Limb (tissue), 2 donors: Measurements from ENCODE around the gene MEOX1.

Source experiments
- DNase-seq, 2 donors: peaks; one replicate each; pipeline ENCODE4 v3.0.0-alpha.2; 2016; ENCODE audit errors: extremely low spot score in 2 of 2

MEOX1 gene

DNA sequence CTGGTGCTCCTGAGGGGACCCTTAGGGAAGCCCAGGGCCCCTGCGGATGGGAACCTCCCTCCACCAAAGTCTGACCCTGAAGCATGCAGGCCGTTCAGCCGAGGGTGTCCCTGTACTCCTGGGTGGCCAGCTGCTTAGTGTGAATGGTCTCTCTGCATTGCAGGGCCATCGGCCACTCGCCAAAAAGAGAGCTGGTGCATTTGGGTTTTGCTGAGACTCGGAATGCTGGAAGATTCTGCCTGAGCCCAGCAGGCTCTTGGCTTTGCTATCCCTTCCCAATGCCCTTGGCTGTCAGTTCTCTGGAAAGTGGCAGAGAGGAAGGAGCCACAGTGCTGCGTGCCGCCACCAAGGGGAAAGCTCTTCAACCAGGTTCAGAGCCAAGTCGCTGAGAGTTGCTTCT lies 2.8 kb downstream of the MEOX1 start:
- no peak for DNase-seq

DNA sequence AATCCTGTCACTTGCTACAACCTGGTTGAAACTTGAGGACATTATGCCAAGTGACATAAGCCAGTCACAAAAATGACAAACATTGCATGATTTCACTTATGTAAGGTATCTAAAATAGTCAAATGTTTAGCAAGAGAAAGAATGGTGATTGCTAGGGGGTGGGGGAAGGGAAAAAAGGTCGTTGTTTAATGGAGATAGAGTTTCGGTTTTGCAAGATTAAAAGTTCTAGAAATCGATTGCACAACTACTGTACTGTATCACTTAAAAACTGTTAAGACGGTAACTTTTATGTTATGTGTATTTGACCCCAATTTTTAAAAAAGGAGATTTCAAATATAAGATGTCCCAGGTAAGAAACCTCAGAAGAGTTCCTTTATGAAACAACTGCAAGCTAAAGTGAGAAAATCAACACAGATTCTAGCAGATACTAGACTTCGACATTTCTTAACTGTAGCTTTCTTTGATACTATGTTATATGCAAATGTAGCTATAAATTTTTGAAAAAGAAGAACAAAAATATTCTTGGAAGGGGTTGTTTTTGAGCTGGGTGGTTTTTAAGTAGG lies 5.9 kb downstream of the MEOX1 start:
- DNase-seq = no peak

DNA sequence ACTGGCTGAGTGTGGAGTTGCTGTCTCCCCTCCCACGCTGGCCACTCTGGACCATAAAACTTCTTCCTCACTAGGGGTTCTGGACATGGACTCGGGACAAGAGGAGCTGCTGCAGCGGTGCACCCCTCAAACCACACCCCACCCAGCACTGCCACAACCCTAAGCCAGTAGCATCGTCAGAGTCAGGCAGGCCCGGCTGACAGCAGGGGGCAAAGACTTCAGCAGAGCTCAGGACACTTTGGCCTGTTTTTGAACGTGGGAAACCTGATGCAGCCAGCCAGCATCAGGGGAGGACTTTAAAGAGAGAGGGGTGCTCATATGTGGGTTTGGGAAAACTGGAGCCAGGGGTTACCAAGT lies 9.6 kb downstream of the MEOX1 start:
- no peak for DNase-seq

DNA sequence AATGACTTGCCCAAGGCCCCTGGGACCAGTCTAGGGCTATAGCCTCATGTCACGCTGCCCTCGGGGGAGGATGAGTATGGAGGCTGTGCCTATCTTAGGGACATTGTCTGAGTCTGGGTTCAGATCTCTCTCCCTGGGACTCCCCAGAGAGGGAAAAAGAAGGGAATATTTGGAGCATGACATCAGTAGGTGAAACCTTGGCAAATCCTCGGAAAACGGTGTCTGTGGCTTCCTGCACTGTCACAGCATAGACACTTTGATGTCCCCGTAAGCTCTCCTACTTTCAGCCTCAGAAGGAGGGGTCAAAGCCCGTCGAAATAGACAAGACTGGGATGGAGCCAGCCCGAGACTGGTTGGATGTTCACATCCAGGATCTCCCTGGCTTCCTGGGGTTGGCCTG lies 11.3 kb downstream of the MEOX1 start:
- no peak for DNase-seq

DNA sequence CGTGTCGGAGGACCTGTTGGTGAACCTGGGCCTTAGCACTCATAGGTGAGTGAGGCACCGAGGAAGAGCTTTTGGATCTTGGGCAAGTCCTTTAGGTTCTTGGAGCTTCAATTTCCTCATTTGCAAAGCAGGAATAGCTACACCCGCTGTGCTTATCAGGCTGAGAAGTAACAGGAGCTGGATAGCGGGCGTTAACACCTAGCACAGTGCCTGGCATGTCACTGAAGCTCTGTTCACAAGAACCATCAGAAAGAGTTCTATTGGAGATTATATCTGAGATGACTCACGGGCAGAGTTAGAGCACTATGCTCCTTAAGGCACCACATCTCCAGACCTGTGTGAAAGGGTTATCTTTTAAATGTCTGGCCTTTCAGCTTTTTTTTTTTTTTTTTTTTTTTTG lies 12.8 kb downstream of the MEOX1 start:
- no peak for DNase-seq

DNA sequence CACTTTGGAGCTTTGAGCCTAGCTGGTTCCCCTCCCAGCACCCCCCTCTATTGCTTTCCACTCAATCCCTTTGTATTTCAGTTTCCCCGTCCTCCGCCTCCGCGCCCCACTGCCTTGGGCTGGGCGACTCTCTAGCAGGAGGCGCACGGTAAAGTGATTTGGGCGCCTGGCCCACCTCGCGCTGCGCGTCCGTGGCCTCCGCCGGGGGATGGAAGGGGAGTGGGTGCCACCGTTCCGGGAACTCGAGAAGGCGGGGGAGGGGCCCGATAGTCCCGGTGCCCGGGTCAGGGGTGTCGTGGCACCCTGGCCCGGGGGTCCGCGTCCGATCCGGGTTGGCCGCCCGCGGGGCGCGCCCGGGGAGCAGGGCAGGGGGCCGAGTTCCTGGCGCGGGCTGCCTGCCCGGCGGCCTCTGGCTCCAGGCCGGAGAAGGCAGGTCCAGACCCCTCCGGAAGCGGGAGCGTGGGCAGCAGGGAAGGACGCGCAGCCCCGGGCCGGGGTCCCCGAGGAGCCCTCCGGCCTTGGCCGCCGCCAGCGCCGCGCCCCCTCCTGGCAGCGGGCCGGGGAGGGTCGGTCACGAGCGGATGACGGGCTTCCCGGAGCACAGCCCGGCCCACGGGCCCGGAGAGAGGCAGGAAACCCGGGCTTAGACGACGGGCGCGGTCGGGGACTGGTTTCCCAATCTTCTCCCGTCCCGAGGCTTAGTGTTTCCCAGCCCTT lies 15.8 kb downstream of the MEOX1 start:
- DNase-seq = peak; percentile 67 to 88

DNA sequence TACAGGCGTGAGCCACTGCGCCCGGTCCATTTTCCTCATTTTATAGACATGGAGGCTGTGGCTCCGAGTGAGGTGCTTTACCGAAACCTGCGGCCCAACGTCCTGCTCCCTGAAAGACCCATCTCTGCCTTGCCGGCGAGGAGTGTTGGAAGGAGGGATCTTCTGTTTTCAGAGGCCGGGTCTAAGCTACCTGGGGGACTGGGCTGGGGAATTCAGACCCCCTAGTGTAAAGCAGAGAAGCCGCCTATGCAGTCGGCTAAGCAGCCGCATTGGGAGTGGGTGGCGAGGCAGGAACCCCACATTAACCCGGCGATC lies 16.3 kb downstream of the MEOX1 start:
- no peak for DNase-seq

DNA sequence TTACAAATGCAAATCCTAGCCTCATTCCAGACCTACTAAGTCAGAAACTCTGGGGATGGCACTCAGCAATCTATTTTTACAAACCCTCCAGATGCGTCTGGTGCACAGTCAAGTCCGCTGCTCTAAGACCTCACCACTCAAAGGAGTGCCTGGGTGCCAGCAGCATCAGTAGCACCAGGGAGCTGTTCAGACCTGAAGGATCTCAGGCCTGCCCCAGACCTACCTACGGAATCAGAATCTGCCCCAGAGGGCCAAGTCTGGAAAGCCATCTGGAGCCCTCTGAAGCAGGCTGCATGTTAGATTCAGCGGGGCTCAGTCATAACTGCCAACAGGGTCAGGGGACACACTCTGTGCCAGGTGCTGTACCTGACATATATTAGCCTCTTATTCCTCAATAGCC lies 17.6 kb downstream of the MEOX1 start:
- no peak for DNase-seq

DNA sequence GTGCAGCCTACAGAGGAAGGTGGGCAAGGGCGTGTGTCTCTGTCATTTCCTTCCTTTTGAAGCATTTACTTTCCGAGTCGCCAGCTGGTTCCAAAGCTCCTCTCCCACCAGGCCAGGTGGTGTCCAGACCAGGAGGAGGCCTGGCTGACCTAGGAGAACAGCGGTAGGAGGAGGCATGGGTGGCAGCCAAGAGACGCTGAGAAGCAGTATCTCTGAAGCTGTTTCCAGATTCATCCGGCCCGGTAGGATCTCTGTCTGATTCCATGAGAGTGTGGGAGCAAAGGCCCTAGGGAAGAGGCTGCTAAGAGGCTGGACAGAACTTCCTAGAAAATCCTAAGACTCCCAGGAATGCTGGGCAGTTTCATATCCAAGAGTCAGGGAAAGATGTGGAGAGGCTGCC lies 20.3 kb downstream of the MEOX1 start:
- no peak for DNase-seq

DNA sequence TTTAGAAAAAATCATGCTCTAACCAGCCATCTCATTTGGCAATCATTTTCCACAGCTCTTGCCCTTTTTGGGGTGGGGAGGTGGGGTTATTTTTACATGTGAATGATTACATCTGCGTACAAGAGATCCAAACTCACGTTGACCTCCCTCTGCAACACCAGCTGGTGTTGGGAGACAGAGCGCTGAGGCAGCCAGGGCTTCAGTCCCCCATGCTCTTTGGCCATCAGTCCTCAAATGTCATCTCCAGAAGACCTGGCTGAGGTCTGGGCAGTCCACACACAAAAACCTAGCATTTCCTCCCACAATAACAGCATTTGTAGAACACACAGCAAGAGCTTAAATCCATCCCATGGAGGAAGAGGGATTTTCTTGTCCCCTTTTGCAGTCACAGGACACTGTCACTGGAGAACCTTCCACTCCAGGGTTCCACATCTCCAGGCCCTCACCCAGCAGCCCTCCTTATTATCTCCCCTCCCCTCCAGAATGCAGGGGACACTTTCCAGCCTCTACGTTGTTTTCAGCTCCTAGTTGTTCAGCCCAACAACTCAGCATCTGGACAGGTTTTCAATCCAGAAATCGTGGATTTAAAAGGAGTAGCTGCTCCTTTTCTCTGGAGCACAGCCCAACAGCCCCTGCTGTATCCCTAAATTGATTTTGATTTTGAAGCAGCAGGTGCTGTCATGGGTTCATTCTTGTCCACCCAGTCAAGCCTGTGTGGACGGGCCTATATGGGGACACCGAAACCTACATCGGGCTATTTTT lies 21.1 kb downstream of the MEOX1 start:
- no peak for DNase-seq

DNA sequence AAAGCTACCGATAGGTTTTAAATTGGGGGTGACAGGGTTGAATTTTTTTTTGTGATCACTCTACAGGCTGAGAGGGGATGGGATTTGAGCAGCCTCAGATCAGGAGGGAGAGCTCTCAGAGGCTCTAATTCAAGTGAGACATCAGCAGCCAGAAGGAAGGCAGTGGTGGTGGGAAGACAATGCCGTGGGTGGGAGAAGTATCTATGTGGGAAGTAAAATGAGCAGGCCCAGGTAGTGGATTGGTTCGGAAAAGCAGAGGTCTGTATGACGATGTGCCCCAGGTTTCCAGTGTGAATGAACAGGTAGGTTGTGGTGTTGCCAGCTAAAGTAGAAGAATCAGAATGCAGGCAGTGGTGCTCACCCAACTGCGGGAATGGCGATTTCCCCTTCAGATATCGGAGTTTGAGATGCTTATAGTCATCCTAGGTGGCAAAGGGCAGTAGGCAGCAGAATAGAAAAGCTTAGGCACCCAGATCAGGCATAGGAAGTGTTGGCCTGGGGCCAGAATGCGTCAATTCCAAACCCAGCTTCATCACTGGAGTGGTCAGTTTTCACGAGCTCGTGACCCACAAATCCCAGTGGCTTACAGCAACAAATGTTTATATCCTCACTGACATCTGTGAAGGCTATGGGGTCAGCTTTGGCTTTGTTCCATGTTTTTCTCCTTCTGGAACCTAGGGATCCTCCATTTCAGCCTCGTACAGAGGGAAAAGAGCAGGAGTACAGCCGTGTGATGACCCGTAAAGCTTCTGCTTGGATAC lies 24.0 kb downstream of the MEOX1 start:
- DNase-seq = no peak

DNA sequence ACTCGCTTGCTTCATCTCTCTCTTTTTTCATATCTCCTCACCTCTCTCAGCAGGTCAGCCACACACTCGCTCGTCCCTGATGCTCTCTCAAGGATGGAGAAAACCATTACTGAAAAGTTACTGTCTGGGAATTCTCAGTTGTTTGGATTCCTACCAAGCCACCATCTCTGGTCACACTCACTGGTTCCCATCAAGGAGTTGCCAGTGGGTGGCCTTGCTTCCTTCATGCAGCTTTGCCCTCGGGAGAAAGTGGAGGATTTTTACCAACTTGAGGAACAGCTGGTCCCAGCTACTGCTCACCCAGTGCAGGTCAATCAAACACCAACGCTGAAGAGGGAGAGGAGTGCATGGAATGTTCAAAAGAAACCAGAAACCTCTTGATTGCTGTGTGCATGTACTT lies 25.3 kb downstream of the MEOX1 start:
- DNase-seq = no peak

DNA sequence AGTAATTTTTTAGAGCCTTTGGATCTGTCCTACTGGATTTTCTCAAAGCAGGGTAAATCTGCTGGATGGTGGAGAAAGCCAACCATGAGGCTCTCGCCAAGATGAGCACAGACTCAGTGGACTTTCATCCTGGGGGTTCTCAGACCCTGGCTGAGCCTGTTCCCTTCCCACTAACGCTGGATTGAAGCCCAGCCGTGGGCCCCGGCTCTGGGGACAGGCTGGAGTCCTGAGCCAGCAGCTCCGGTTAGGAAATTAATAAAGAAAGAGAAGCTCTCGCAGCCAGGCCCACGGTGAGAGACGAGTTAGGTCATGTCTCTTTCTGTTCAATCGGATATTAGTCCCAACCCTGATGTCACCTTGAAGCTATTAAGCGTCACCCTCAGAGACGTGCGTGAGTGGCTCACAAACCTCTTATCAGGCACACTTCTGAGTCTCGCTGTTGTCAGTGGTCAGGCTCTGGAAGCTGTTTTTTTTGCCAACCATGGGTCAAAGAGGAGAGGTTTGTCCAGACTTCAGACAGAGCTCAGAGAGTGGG lies 27.1 kb downstream of the MEOX1 start:
- DNase-seq = no peak

DNA sequence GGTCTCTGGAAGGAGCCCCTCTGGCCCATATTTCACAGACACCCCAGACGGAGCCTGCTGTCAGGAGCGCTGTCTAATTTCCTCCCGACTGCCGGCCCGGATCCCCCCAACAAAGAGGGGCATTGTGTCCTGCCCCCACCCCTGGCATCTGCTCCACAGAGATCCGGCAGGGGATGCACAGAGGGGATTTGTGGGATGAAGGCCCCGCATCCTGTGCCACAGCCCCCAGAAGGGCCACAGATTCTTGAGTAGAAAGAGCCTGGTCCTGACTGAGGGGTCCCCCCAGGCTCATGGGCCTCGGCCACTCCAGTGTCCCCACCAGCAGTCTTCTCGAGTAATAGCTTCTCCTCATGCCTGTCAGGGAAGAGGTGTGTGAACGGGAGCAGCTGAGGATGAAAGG lies 29.5 kb downstream of the MEOX1 start:
- no peak for DNase-seq

DNA sequence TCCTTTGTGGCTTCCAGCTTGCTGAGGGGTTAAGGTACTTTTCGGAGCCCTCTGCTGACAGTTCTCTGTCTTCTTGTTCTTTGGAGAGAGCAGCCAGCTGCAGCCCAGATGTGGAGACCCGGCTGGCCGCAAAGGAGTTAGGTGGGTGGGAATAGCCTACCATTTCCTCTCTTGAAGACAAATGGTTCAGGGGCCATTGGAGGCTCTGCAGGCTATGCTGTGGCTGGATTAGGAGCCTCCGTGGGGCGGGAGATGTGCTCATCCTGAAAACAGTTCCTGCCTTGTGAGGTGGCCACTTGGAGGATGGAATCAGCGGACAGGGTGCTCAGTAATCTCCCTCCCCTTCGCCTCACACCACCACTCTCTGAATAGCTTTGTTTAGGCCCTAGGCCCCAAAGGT lies 30.3 kb downstream of the MEOX1 start:
- no peak for DNase-seq

DNA sequence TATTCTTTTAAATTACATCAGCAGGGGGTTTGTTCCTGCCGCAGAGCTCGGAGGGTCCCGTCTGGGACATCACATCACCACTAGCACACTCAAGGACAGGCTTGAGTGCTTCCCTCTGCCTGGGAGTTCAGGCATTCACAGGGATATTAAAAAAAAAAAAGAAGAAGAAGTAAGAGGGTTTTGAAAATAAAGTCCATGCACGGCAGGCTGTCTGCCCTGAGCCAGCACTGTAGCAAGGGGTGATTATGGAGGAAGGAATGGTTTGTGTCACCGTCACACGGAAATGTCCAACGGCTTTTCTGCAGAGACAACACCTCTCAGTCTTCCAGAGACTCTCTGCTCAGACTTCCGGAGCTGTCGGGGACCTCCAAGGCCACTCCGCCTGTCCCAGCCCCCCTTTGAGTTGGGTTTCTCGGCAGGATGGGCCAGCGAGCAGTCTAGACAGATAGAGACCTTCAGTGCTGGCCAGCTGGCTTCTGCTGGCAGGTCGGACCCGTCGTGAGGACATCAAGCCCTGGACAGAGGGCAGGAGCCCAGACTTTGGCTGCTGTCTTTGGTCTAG lies 33.6 kb downstream of the MEOX1 start:
- DNase-seq = no peak

DNA sequence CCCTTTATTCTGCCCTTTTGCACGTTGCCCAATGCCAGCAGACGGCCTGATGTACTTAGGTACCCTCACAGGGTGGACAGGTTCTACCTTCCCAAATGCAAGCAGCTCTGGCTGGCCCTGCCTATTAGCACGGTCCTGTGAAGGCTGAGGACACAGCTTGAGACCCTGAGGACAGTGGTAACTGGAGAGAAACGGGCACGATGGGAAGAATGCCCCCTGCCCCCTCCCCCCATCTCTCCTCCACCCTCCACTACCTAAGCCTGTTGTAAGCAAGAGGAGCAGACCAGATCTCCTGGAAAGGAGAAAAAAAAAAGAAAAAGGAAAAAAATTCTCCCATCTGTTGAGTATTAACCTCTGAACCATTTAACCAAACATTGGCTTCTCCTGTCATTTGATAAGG lies 34.1 kb downstream of the MEOX1 start:
- DNase-seq = no peak

DNA sequence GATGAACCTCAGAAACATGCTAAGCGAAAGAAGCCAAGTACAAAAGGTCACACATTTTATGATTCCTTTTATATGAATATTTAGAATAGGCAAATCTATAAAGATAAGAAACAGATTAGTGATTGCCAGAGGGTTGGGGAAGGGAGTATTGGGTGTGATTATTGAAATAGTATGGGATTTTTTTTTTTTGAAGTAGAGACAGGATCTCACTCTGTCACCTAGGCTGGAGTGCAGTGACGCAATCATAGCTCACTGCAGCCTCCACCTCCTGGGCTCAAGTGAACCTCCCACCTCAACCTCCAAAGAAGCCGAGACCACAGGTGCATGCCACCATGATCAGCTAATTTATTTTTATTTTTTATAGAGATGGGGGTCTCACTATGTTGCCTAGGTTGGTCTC lies 35.7 kb downstream of the MEOX1 start:
- no peak for DNase-seq

DNA sequence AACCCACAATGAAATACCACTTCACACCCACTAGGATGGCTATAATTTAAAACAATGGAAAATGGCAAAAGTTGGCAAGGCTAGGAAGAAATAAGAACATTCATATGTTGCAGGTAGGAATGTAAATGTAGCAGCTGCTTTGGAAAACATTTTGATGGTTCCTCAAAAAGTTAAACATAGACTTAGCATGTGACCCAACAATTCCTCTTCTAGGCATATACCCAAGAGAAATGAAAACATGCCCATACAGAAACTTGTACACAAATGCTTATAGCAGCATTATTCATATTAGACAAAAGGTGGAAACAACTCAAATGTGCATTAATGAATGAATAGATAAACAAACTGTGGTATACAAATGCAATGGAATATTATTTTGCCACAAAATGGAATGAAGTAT lies 36.1 kb downstream of the MEOX1 start:
- no peak for DNase-seq

DNA sequence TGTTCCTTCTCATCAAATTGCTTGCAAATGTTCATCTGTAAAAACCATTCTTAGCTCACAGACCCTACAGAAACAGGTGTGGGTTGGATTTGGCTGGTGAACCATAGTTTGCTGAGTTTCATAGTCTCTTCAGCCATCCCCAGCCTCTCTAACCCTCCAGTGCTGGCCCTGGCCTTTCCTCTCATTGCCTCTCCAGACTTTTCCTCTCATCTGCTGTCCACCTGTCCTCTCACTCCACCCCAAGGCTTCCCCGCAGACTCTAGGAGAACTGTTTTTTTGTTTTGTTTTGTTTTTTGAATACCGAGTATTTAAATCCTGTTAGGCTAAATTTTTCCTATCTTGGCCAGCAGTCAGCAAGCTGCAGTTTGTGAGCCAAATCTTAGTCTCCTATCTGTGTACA lies 41.1 kb downstream of the MEOX1 start:
- no peak for DNase-seq

DNA sequence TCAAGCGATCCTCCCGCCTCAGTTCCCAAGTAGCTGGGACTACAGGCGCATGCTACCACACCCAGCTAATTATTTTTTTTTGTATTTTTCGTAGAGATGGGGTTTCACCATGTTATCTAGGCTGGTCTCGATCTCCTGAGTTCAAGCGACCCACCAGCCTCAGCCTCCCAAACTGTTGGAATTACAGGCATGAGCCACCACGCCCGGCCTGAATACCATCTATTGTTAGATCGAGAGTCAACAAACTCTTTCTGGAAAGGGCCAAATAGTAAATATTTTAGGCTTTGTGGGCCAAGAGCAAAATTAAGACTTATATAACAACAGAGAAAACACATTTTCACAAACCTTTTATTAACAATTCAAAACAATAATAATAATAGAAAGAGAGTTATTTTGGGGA lies 41.6 kb downstream of the MEOX1 start:
- no peak for DNase-seq

DNA sequence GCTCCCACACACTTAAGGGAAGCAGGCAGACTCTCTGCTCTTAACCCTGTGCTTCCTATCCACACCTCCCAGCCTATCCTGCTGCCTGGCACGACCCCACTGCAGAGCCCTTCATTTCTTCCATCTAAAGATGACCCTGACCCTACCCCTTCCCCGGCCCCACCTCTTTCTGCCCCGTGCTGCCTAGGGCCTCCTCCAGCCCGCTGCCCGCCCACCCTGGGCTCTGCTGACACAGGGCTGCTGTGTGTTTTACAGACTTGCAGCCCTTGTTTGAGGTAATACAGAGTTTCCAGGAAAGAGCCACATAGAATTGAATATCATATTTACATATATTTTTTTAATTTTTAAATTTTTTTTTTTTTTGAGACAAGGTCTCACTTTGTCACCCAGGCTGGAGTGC lies 42.0 kb downstream of the MEOX1 start:
- no peak for DNase-seq
